T-cell (primary cell): ENCODE measurements around the gene TEX11. TPM values are rescaled to one million over a fixed set of nuclear protein-coding genes. Genes with fewer than 3 reads are reported as not detected.
"Not testable (repeated sequence)": the region's sequence is repeated elsewhere in the genome, so short reads cannot be mapped to it uniquely, and the experiment has no call there.

Source experiments
- ATAC-seq, 4 experiments: fragments of 200-7000 bp in 3 of 4; fragments of 150-1000 bp in 1 of 4; cut with Tn5 transposase; replicated peaks in 1 of 4; 1 replicate in 3 of 4; 2 replicates in 1 of 4; pipeline ENCODE4 v1.10.0; 2021; ENCODE audit warnings: moderate library complexity in 3 of 4, mild to moderate bottlenecking in 2 of 4, moderate number of reproducible peaks in 1 of 4
- CTCF ChIA-PET, 2 donors: fragments of 300-600 bp; sonication (Branson Sonifier 250); formaldehyde crosslinking; loops; one replicate each; lab custom pipeline; 2022; ENCODE audit warnings: antibody characterized with exemption in 2 of 2; lab: Charles Lee
- POLR2A ChIA-PET, 2 donors: fragments of 300-600 bp; sonication (Branson Sonifier 250); formaldehyde crosslinking; loops; one replicate each; lab custom pipeline; 2022; ENCODE audit warnings: antibody characterized with exemption in 2 of 2; lab: Charles Lee
- DNase-seq, 35 experiments: peaks; one replicate each; pipeline versions ENCODE4 v3.0.0 to v3.0.0-alpha.2; 2013 to 2023
- H3K27ac ChIP-seq: one replicate; pipeline ENCODE4 v1.5.1; 2013; ENCODE audit warnings: low read length
- H3K27me3 ChIP-seq, 2 experiments: replicated peaks in 1 of 2; 1 replicate in 1 of 2; 2 replicates in 1 of 2; pipeline versions ENCODE4 v1.6.1 to v1.7.0; 2013; ENCODE audit warnings: low read length in 1 of 2, mixed read lengths in 1 of 2; ENCODE audit not compliant: control insufficient read depth in 2 of 2, insufficient read depth in 2 of 2; ENCODE audit errors: extremely low read depth in 1 of 2
- H3K36me3 ChIP-seq, 2 donors: 1 replicate in 1 of 2; 2 replicates in 1 of 2; pipeline versions ENCODE4 v1.6.1 to v1.7.0; 2013; ENCODE audit warnings: low read length in 1 of 2; ENCODE audit not compliant: control insufficient read depth in 2 of 2, insufficient read depth in 1 of 2; ENCODE audit errors: extremely low read depth in 1 of 2
- H3K4me1 ChIP-seq, 2 experiments: 1 replicate in 1 of 2; 2 replicates in 1 of 2; pipeline versions ENCODE4 v1.6.1 to v1.7.0; 2013; ENCODE audit warnings: low read length in 2 of 2, mixed read lengths in 1 of 2; ENCODE audit not compliant: insufficient read depth in 2 of 2, control insufficient read depth in 1 of 2; ENCODE audit errors: extremely low read depth in 1 of 2
- H3K4me3 ChIP-seq, 2 donors: 1 replicate in 1 of 2; 2 replicates in 1 of 2; pipeline versions ENCODE4 v1.5.1 to v1.7.0; 2013; ENCODE audit warnings: mild to moderate bottlenecking in 2 of 2, low read length in 1 of 2, moderate library complexity in 1 of 2; ENCODE audit not compliant: control insufficient read depth in 1 of 2; ENCODE audit errors: extremely low read depth in 1 of 2
- H3K9me3 ChIP-seq: 2 replicates; pipeline ENCODE4 v1.7.0; 2013
- H3K27ac Mint-ChIP-seq, 2 donors: one replicate each; pipeline ENCODE4 v1.8.0; 2020 to 2021; ENCODE audit warnings: mild to moderate bottlenecking in 2 of 2, mixed read lengths in 2 of 2
- H3K27me3 Mint-ChIP-seq, 2 donors: one replicate each; pipeline ENCODE4 v1.8.0; 2021 to 2022; ENCODE audit warnings: mixed read lengths in 2 of 2
- H3K36me3 Mint-ChIP-seq: one replicate; pipeline ENCODE4 v1.8.0; 2021; ENCODE audit warnings: mixed read lengths
- H3K4me1 Mint-ChIP-seq, 3 donors: one replicate each; pipeline ENCODE4 v1.8.0; 2020 to 2022; ENCODE audit warnings: mixed read lengths in 3 of 3, mild to moderate bottlenecking in 1 of 3
- H3K4me3 Mint-ChIP-seq, 3 donors: one replicate each; pipeline ENCODE4 v1.8.0; 2020 to 2022; ENCODE audit warnings: mild to moderate bottlenecking in 3 of 3, mixed read lengths in 3 of 3, moderate library complexity in 3 of 3
- H3K9me3 Mint-ChIP-seq, 3 donors: one replicate each; pipeline ENCODE4 v1.8.0; 2020 to 2022; ENCODE audit warnings: mixed read lengths in 3 of 3
- WGBS: methylation state at CpG from one replicate; pipeline ENCODE4 v1.1.5; 2013; ENCODE audit warnings: missing lambda C conversion rate; ENCODE audit not compliant: insufficient coverage; 5-methylcytosine and 5-hydroxymethylcytosine counted together
- total RNA-seq, 35 experiments: library from RNA in 6 of 35; stranded (reverse) in 6 of 35; fragments of 120-200 nt in 1 of 35; gene quantifications; one replicate each; pipeline versions ENCODE4 v1.2.1 to v1.2.4 and lab custom pipeline; 2013 to 2026

The TEX11 gene
- total RNA-seq, 5 donors from 2014 or later (not counting 1 experiment from before 2014, with no cell fraction given) = not detected

DNA sequence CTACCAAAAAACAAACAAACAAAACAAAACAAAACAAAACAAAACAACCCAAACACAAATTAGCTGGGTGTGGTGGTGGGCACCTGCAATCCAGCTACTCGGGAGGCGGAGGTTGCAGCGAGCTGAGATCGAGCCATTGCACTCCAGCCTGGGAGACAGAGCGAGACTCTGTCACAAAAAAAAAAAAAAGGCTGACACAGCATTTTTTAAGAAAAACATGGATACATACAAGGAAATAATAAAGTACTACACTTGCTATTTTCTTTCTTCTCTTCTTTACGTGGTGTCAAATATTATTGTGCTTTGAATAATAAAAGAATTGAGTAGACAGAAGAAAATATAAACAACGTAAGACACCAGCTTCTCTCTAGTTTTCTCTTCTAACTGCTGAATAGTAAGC lies 73.9 kb downstream of the TEX11 start:
- Histone ChIP-seq H3K9me3 (no peaks in the 10 kb centered on the region), H3K4me1 (no peaks in the 10 kb centered on the region), H3K27me3 (no peaks in the 10 kb centered on the region), H3K4me3 (no peak overlapping the region), H3K36me3 (no peaks in the 10 kb centered on the region), H3K27ac (no peak overlapping the region)
- Mint-ChIP-seq H3K4me3 (no peak overlapping the region), H3K4me1 (no peaks in the 10 kb centered on the region), H3K27me3 (peaks cover 0 to 9% of the 10 kb centered on the region in 2 donors), H3K9me3 (no peaks in the 10 kb centered on the region), H3K36me3 (no peaks in the 10 kb centered on the region), H3K27ac (no peak overlapping the region)
- DNase-seq (no peak), ATAC-seq (no peak)
- WGBS = no CpG with 5 or more reads among the region's 7 CpGs
- ChIA-PET CTCF (no interaction called here), POLR2A (no interaction called here)

- Histone ChIP-seq H3K4me1 (no peaks in the 10 kb centered on the region), H3K36me3 (no peaks in the 10 kb centered on the region), H3K27me3 (peaks cover 0 to 11% of the 10 kb centered on the region in 2 experiments), H3K27ac (no peak overlapping the region), H3K4me3 (no peak overlapping the region), H3K9me3 (no peaks in the 10 kb centered on the region)
- no peak for ATAC-seq
- Mint-ChIP-seq H3K27me3 (peaks cover 5 to 33% of the 10 kb centered on the region in 2 donors), H3K9me3 (no peaks in the 10 kb centered on the region), H3K4me3 (no peak overlapping the region), H3K36me3 (no peaks in the 10 kb centered on the region), H3K27ac (no peak overlapping the region), H3K4me1 (no peaks in the 10 kb centered on the region)
- CTCF ChIA-PET = no interaction called here
- no CpG with 5 or more reads among the region's 3 CpGs for WGBS
- POLR2A ChIA-PET = no interaction called here
- no peak for DNase-seq
Observed at GRCh38 chrX:70826715-70827114, 81.8 kb downstream of the TEX11 start.

DNA sequence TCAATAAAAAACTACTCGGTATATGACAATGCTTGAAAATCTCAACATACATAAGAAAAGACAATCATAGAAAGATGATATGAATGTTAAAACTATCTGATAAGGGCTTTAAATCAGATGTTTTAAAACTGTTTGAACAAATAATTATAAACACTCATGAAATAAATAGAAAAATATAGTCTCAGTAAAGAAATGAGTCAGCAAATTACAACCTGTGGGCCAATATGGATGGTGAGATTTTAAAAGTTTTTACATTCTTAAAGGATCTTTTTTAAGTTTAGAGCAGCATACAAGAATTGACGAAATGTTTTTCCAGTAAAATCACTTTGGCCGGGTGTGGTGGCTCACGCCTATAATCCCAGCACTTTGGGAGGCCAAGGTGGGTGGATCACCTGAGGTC lies 83.1 kb downstream of the TEX11 start:
- CTCF ChIA-PET = no interaction called here
- H3K9me3 Mint-ChIP-seq = peaks cover 0 to 1% (median 0%) of the 10 kb centered on the region in 3 donors
- H3K27ac Mint-ChIP-seq = no peak overlapping the region

GRCh38 chrX:70808942-70809940 lies 99.3 kb downstream of the TEX11 start:
- no peaks in the 10 kb centered on the region for H3K9me3 ChIP-seq
- no peak for ATAC-seq
- Mint-ChIP-seq H3K27me3 (peaks cover 3 to 23% of the 10 kb centered on the region in 2 donors), H3K36me3 (no peaks in the 10 kb centered on the region), H3K9me3 (no peaks in the 10 kb centered on the region), H3K4me3 (no peak overlapping the region), H3K4me1 (no peaks in the 10 kb centered on the region), H3K27ac (no peak overlapping the region)
- POLR2A ChIA-PET = no interaction called here
- H3K27ac ChIP-seq = no peak overlapping the region
- H3K4me3 ChIP-seq = no peak overlapping the region
- CTCF ChIA-PET = no interaction called here
- H3K4me1 ChIP-seq = no peaks in the 10 kb centered on the region
- 100% methylated on average over 1 of the region's 11 CpGs for WGBS
- DNase-seq = no peak
- no peaks in the 10 kb centered on the region for H3K27me3 ChIP-seq
- no peaks in the 10 kb centered on the region for H3K36me3 ChIP-seq

More for the DNA sequence above, 83.1 kb downstream of the TEX11 start:
- Histone ChIP-seq H3K27ac (no peak overlapping the region), H3K9me3 (no peaks in the 10 kb centered on the region), H3K4me3 (no peak overlapping the region), H3K27me3 (peaks cover 0 to 11% of the 10 kb centered on the region in 2 experiments), H3K36me3 (no peaks in the 10 kb centered on the region), H3K4me1 (no peaks in the 10 kb centered on the region)
- no peaks in the 10 kb centered on the region for H3K36me3 Mint-ChIP-seq
- no peak for ATAC-seq
- H3K4me1 Mint-ChIP-seq = no peaks in the 10 kb centered on the region
- no peak for DNase-seq
- POLR2A ChIA-PET = no interaction called here
- WGBS = no CpG with 5 or more reads among the region's 4 CpGs
- no peak overlapping the region for H3K4me3 Mint-ChIP-seq
- peaks cover 5 to 34% of the 10 kb centered on the region in 2 donors for H3K27me3 Mint-ChIP-seq

- ChIA-PET POLR2A (no interaction called here), CTCF (no interaction called here)
- H3K27me3 ChIP-seq = no peaks in the 10 kb centered on the region
- no peak overlapping the region for H3K27ac Mint-ChIP-seq
- no peaks in the 10 kb centered on the region for H3K4me1 Mint-ChIP-seq
- no peaks in the 10 kb centered on the region for H3K36me3 ChIP-seq
- H3K9me3 Mint-ChIP-seq = no peaks in the 10 kb centered on the region
- no peak overlapping the region for H3K4me3 ChIP-seq
- no peaks in the 10 kb centered on the region for H3K4me1 ChIP-seq
- H3K4me3 Mint-ChIP-seq = no peak overlapping the region
- peaks cover 6 to 14% of the 10 kb centered on the region in 2 donors for H3K27me3 Mint-ChIP-seq
- no peak for DNase-seq
- no peak for ATAC-seq
- no peaks in the 10 kb centered on the region for H3K9me3 ChIP-seq
- no peaks in the 10 kb centered on the region for H3K36me3 Mint-ChIP-seq
- 100% methylated on average over 1 of the region's 8 CpGs for WGBS
- no peak overlapping the region for H3K27ac ChIP-seq
Observed at GRCh38 chrX:70806081-70806480, 102.4 kb downstream of the TEX11 start.

DNA sequence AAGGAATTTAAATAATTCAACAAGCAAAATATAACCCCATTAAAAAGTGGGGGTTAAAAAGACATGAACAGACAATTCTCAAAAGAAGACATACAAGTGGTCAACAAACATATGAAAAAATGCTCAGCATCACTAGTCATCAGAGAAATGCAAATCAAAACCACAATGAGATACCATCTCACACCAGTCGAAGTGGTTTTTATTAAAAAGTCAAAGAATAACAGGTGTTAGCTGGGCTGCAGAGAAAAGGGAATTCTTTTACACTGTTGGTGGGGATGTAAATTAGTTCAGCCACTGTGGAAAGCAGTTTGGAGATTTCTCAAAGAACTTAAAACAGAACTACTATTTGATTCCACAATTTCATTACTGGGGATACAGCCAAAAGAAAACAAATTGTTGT lies 111.8 kb downstream of the TEX11 start:
- H3K27me3 Mint-ChIP-seq, DNase-seq, ATAC-seq, H3K4me3 ChIP-seq, CTCF ChIA-PET, H3K27ac ChIP-seq, H3K27ac Mint-ChIP-seq, H3K27me3 ChIP-seq, H3K4me3 Mint-ChIP-seq, H3K4me1 Mint-ChIP-seq, POLR2A ChIA-PET, H3K36me3 ChIP-seq, H3K36me3 Mint-ChIP-seq, H3K4me1 ChIP-seq, H3K9me3 Mint-ChIP-seq, H3K9me3 ChIP-seq: not testable (repeated sequence)
- WGBS = no CpG with 5 or more reads among the region's 1 CpG
